ENCODE measurements around the gene MRPS2.

GRCh38 chr9:135488013-135488330 lies 12.5 kb upstream of the MRPS2 start:
- TF ChIP-seq, protein P1, sequence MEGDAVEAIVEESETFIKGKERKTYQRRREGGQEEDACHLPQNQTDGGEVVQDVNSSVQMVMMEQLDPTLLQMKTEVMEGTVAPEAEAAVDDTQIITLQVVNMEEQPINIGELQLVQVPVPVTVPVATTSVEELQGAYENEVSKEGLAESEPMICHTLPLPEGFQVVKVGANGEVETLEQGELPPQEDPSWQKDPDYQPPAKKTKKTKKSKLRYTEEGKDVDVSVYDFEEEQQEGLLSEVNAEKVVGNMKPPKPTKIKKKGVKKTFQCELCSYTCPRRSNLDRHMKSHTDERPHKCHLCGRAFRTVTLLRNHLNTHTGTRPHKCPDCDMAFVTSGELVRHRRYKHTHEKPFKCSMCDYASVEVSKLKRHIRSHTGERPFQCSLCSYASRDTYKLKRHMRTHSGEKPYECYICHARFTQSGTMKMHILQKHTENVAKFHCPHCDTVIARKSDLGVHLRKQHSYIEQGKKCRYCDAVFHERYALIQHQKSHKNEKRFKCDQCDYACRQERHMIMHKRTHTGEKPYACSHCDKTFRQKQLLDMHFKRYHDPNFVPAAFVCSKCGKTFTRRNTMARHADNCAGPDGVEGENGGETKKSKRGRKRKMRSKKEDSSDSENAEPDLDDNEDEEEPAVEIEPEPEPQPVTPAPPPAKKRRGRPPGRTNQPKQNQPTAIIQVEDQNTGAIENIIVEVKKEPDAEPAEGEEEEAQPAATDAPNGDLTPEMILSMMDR (IDR thresholded peaks at IDR 0.05 in 8 of 11, conservative IDR thresholded peaks at IDR 0.05 in 3 of 11): no peak
- TF ChIP-seq POLR2A (IDR thresholded peaks at IDR 0.05) (no peak), POLR2AphosphoS5 (IDR thresholded peaks at IDR 0.05) (no peak)

Measured in spleen (tissue), 7 donors.